HG03066 (cell line): ENCODE measurements around the gene CRYGC.

Experiments used
- ATAC-seq: cut with Tn5 transposase; IDR thresholded peaks from one replicate; pipeline ENCODE4 v1.9.1; 2021; ENCODE audit warnings: low read depth; ENCODE audit not compliant: unreplicated experiment

CRYGC gene

DNA sequence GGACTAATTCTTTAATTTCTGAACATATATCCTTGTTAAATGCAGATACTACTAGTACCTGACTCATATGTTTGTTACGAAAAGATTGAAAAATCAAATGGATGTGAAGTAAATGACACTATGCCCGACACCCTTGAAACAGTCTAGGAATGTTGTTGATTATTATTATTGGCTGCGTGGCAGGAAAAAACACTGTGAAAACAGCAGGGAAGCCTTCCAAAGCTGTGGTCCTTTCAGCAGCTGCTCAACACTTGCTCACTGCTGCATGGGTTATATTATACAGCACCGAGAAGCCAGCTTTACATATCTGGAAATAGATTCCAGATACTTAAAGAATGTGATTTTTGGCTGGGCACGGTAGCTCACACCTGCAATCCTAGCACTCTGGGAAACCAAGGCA, 31.8 kb downstream of the CRYGC start:
- ATAC-seq, result no peak

- ATAC-seq, result no peak
Measured at GRCh38 chr2:208097313-208097712, 32.3 kb downstream of the CRYGC start.

DNA sequence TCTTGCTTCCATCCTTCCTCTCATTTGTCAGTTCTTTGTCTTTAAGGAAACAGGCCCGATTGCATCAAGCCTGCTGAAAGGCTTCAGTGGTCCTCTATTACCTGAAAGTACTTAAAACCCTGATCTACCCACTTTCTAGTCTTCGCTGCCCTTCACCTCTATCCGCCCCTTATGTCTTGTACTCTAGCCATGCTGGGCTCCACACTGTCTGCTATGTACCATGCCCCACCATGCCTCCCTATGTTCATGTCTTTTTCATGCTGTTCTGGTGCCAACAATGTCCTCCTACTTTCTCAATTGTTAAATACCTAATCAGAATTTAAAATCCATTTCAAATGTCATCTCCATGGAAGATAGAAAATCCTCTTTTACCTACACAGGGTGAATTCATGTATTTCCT, 33.5 kb downstream of the CRYGC start:
- ATAC-seq, result no peak

DNA sequence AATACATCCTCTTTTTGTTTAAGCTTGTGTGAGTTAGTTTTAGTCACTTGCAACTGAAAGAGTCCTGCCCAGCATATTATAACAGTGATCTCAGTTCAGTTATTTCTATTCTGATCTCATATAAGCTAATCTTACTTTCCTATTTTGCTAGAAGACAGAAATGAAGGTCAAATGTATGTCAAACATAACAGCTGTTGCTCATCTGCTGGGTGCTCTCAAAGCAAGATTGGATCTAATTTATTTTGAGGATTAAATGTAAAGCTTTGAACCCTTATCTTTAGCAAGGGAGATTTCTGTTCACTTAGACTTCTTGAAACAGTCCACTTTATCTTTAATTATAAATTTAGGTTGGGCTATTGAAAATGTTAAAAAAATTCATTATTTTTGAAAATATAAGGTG, 36.5 kb downstream of the CRYGC start:
- ATAC-seq, result no peak

DNA sequence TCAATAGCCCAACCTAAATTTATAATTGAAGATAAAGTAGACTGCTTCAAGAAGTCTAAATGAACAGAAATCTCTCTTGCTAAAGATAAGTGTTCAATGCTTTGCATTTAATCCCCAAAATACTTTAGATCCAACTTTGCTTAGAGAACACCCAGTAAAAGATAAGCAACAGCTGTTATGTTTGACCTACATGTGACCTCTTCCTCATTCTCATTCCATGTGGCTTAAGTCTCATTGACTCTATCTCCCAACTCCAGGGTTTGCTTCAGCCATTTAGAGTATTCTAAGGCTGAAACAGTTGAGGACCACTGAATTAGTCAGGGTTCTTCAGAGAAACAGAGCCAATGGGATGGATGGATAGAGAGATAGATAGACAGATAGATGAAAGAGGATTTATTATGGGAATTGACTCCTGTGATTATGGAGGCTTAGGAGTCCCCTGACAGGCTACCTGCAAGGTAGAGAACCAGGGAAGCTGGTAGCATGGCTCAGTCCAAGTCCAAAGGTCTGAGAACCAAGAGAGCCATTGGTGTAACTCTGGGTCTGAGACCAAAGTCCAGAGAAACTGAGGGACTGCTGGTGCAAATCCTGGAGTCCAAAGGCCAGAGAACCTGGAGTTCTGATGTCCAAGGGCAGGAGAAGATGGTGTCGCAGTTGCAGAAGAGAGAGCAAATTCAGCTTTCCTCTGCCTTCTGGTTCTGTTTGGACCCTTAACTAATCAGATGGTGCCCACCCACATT, 37.4 kb downstream of the CRYGC start:
- no peak for ATAC-seq

GRCh38 chr2:208090420-208090819, 39.2 kb downstream of the CRYGC start:
- no peak for ATAC-seq

- no peak for ATAC-seq
Measured at GRCh38 chr2:208086029-208086428, 43.6 kb downstream of the CRYGC start.

DNA sequence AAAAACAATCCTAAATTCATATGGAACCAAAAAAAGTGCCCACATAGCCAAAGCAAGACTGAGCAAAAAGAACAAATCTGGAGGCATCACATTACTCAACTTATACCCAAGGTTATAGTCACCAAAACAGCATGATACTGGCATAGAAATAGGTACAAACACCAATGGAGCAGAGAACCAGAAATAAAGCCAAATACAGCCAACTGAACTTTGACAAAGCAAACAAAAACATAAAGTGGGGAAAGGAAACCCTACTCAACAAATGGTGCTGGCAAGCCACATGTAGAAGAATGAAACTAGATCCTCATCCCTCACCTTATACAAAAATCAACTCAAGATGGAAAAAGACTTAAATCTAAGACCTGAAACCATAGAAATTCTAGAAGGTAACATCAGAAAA, 45.8 kb downstream of the CRYGC start:
- ATAC-seq, result no peak
